ENCODE data around the gene SIPA1.
A peak's percentile ranks its signal among the peaks of the same experiment; 100 is the strongest.
"Not testable (repeated sequence)": the region's sequence is repeated elsewhere in the genome, so short reads cannot be mapped to it uniquely, and the experiment has no call there.

The SIPA1 gene

GRCh38 chr11:65623177-65623576 lies 14.7 kb upstream of the SIPA1 start:
- no peak for DNase-seq (ENCODE audit: low read depth)

- no peak for DNase-seq (ENCODE audit: low read depth)
Measured at GRCh38 chr11:65623852-65624616, 13.9 kb upstream of the SIPA1 start.

- DNase-seq (ENCODE audit: low read depth) = no peak
Measured at GRCh38 chr11:65624931-65625627, 12.8 kb upstream of the SIPA1 start.

- DNase-seq (ENCODE audit: low read depth) = peak; percentile 55
Measured at GRCh38 chr11:65625628-65626342, 12.1 kb upstream of the SIPA1 start.

- no peak for DNase-seq (ENCODE audit: low read depth)
Measured at GRCh38 chr11:65627202-65627601, 10.7 kb upstream of the SIPA1 start.

GRCh38 chr11:65629579-65629978 lies 8.3 kb upstream of the SIPA1 start:
- no peak for DNase-seq (ENCODE audit: low read depth)

- no peak for DNase-seq (ENCODE audit: low read depth)
Measured at GRCh38 chr11:65630215-65630614, 7.7 kb upstream of the SIPA1 start.

GRCh38 chr11:65633390-65634108 lies 4.4 kb upstream of the SIPA1 start:
- no peak for DNase-seq (ENCODE audit: low read depth)

- no peak for DNase-seq (ENCODE audit: low read depth)
Measured at GRCh38 chr11:65634109-65634436, 3.8 kb upstream of the SIPA1 start.

GRCh38 chr11:65634440-65634839 lies 3.5 kb upstream of the SIPA1 start:
- DNase-seq (ENCODE audit: low read depth) = no peak

GRCh38 chr11:65634905-65635731 lies 2.8 kb upstream of the SIPA1 start:
- DNase-seq (ENCODE audit: low read depth) = no peak

- no peak for DNase-seq (ENCODE audit: low read depth)
Measured at GRCh38 chr11:65636108-65637031, 1.5 kb upstream of the SIPA1 start.

- DNase-seq (ENCODE audit: low read depth) = no peak
Measured at GRCh38 chr11:65637032-65637557, 806 bp upstream of the SIPA1 start.

GRCh38 chr11:65639228-65639597 lies 1.3 kb downstream of the SIPA1 start:
- not testable (repeated sequence) for DNase-seq (ENCODE audit: low read depth)

GRCh38 chr11:65639623-65640482 lies 2.0 kb downstream of the SIPA1 start:
- peak; percentile 94 for DNase-seq (ENCODE audit: low read depth)

GRCh38 chr11:65640483-65641296 lies 2.8 kb downstream of the SIPA1 start:
- peak; percentile 90 for DNase-seq (ENCODE audit: low read depth)

- no peak for DNase-seq (ENCODE audit: low read depth)
Measured at GRCh38 chr11:65641297-65642013, 3.6 kb downstream of the SIPA1 start.

Data from CMK (cell line).